ENCODE data around the gene RBMS3.

Gene RBMS3

GRCh38 chr3:29942297-29942696 lies 661.4 kb downstream of the RBMS3 start:
- WGBS (ENCODE audit: extremely low coverage, insufficient coverage, insufficient read length): no CpG with 5 or more reads among the region's 1 CpG

GRCh38 chr3:29949131-29949530 lies 668.3 kb downstream of the RBMS3 start:
- H3K23ac ChIP-seq (ENCODE audit: low read length): no peak overlapping the region
- H3K18ac ChIP-seq (ENCODE audit: low read length): no peak overlapping the region
- H4K12ac ChIP-seq (ENCODE audit: low read depth, low read length): no peak overlapping the region
- WGBS (ENCODE audit: extremely low coverage, insufficient coverage, insufficient read length): no CpG with 5 or more reads among the region's 1 CpG
- no peak overlapping the region for H3K27ac ChIP-seq (ENCODE audit: low read depth, low read length)
- H3K9ac ChIP-seq (ENCODE audit: low read length): no peak overlapping the region
- H3K4me2 ChIP-seq (ENCODE audit: low read length): no peak overlapping the region
- H2AK5ac ChIP-seq (ENCODE audit: low read length): no peak overlapping the region
- no peaks in the 10 kb centered on the region for H3K79me1 ChIP-seq (ENCODE audit: low read length)
- no peaks in the 10 kb centered on the region for H3K27me3 ChIP-seq (ENCODE audit: insufficient read depth, low read length)
- no peak overlapping the region for H2BK120ac ChIP-seq (ENCODE audit: insufficient read depth, low read length, poor library complexity)
- no peaks in the 10 kb centered on the region for H3K4me1 ChIP-seq (ENCODE audit: control insufficient read depth in 1 of 2, insufficient read depth in 2 of 2, low read length in 2 of 2)
- no peaks in the 10 kb centered on the region for H3K36me3 ChIP-seq (ENCODE audit: control insufficient read depth in 1 of 2, insufficient read depth in 2 of 2, low read length in 2 of 2)
- no peaks in the 10 kb centered on the region for H3K9me3 ChIP-seq (ENCODE audit: insufficient read depth, low read depth, low read length)
- H3K79me2 ChIP-seq (ENCODE audit: control insufficient read depth, insufficient read depth, low read length, poor library complexity): no peaks in the 10 kb centered on the region
- H2BK5ac ChIP-seq (ENCODE audit: low read depth, low read length, poor library complexity): no peak overlapping the region
- no peak overlapping the region for H3K14ac ChIP-seq (ENCODE audit: low read length)
- H3K4ac ChIP-seq (ENCODE audit: low read depth, low read length): no peak overlapping the region
- H4K91ac ChIP-seq (ENCODE audit: low read depth, low read length): no peak overlapping the region
- no peak overlapping the region for H3K4me3 ChIP-seq (ENCODE audit: low read depth, low read length)
- H2AFZ ChIP-seq (ENCODE audit: insufficient read depth, low read length, poor library complexity): no peak overlapping the region
- DNase-seq: no peak
- H2BK12ac ChIP-seq (ENCODE audit: low read length): no peak overlapping the region
- H4K8ac ChIP-seq (ENCODE audit: low read depth, low read length): no peak overlapping the region

More at GRCh38 chr3:29942297-29942696, 661.4 kb downstream of the RBMS3 start:
- no peaks in the 10 kb centered on the region for H3K36me3 ChIP-seq (ENCODE audit: control insufficient read depth in 1 of 2, insufficient read depth in 2 of 2, low read length in 2 of 2)
- no peak overlapping the region for H3K27ac ChIP-seq (ENCODE audit: low read depth, low read length)
- H2AK5ac ChIP-seq (ENCODE audit: low read length): no peak overlapping the region
- DNase-seq: no peak
- no peaks in the 10 kb centered on the region for H3K4me1 ChIP-seq (ENCODE audit: control insufficient read depth in 1 of 2, insufficient read depth in 2 of 2, low read length in 2 of 2)
- H3K9me3 ChIP-seq (ENCODE audit: insufficient read depth, low read depth, low read length): no peaks in the 10 kb centered on the region
- no peaks in the 10 kb centered on the region for H3K27me3 ChIP-seq (ENCODE audit: insufficient read depth, low read length)
- no peak overlapping the region for H3K18ac ChIP-seq (ENCODE audit: low read length)
- no peak overlapping the region for H4K12ac ChIP-seq (ENCODE audit: low read depth, low read length)
- no peak overlapping the region for H3K23ac ChIP-seq (ENCODE audit: low read length)
- no peak overlapping the region for H2BK12ac ChIP-seq (ENCODE audit: low read length)
- no peak overlapping the region for H2BK120ac ChIP-seq (ENCODE audit: insufficient read depth, low read length, poor library complexity)
- H2AFZ ChIP-seq (ENCODE audit: insufficient read depth, low read length, poor library complexity): no peak overlapping the region
- H4K8ac ChIP-seq (ENCODE audit: low read depth, low read length): no peak overlapping the region
- H3K9ac ChIP-seq (ENCODE audit: low read length): no peak overlapping the region
- no peak overlapping the region for H2BK5ac ChIP-seq (ENCODE audit: low read depth, low read length, poor library complexity)
- H3K79me2 ChIP-seq (ENCODE audit: control insufficient read depth, insufficient read depth, low read length, poor library complexity): no peaks in the 10 kb centered on the region
- no peak overlapping the region for H3K4me2 ChIP-seq (ENCODE audit: low read length)
- H3K79me1 ChIP-seq (ENCODE audit: low read length): no peaks in the 10 kb centered on the region
- no peak overlapping the region for H3K4ac ChIP-seq (ENCODE audit: low read depth, low read length)
- H4K91ac ChIP-seq (ENCODE audit: low read depth, low read length): no peak overlapping the region
- no peak overlapping the region for H3K4me3 ChIP-seq (ENCODE audit: low read depth, low read length)
- H3K14ac ChIP-seq (ENCODE audit: low read length): no peak overlapping the region

- Histone ChIP-seq H2BK120ac (ENCODE audit: insufficient read depth, low read length, poor library complexity) (no peak overlapping the region), H3K18ac (ENCODE audit: low read length) (no peak overlapping the region), H3K36me3 (ENCODE audit: control insufficient read depth in 1 of 2, insufficient read depth in 2 of 2, low read length in 2 of 2) (no peaks in the 10 kb centered on the region), H4K91ac (ENCODE audit: low read depth, low read length) (no peak overlapping the region), H3K4me3 (ENCODE audit: low read depth, low read length) (no peak overlapping the region), H3K9ac (ENCODE audit: low read length) (no peak overlapping the region), H3K9me3 (ENCODE audit: insufficient read depth, low read depth, low read length) (no peaks in the 10 kb centered on the region), H3K79me1 (ENCODE audit: low read length) (no peaks in the 10 kb centered on the region), H2BK5ac (ENCODE audit: low read depth, low read length, poor library complexity) (no peak overlapping the region), H3K4me1 (ENCODE audit: control insufficient read depth in 1 of 2, insufficient read depth in 2 of 2, low read length in 2 of 2) (no peaks in the 10 kb centered on the region), H2AK5ac (ENCODE audit: low read length) (no peak overlapping the region), H3K4me2 (ENCODE audit: low read length) (no peak overlapping the region), H4K8ac (ENCODE audit: low read depth, low read length) (no peak overlapping the region), H3K27me3 (ENCODE audit: insufficient read depth, low read length) (no peaks in the 10 kb centered on the region), H3K23ac (ENCODE audit: low read length) (no peak overlapping the region), H3K27ac (ENCODE audit: low read depth, low read length) (no peak overlapping the region), H3K4ac (ENCODE audit: low read depth, low read length) (no peak overlapping the region), H2AFZ (ENCODE audit: insufficient read depth, low read length, poor library complexity) (no peak overlapping the region), H3K14ac (ENCODE audit: low read length) (no peak overlapping the region), H4K12ac (ENCODE audit: low read depth, low read length) (no peak overlapping the region), H2BK12ac (ENCODE audit: low read length) (no peak overlapping the region), H3K79me2 (ENCODE audit: control insufficient read depth, insufficient read depth, low read length, poor library complexity) (no peaks in the 10 kb centered on the region)
- peak in 1 of 2 donors; percentile 2 for DNase-seq
- WGBS (ENCODE audit: extremely low coverage, insufficient coverage, insufficient read length): no CpG with 5 or more reads among the region's 11 CpGs
Measured at GRCh38 chr3:29949940-29950616, 669.2 kb downstream of the RBMS3 start.

GRCh38 chr3:29952431-29952830 lies 671.6 kb downstream of the RBMS3 start:
- no peaks in the 10 kb centered on the region for H3K27me3 ChIP-seq (ENCODE audit: insufficient read depth, low read length)
- no peak overlapping the region for H3K14ac ChIP-seq (ENCODE audit: low read length)
- no CpG with 5 or more reads among the region's 1 CpG for WGBS (ENCODE audit: extremely low coverage, insufficient coverage, insufficient read length)
- H3K36me3 ChIP-seq (ENCODE audit: control insufficient read depth in 1 of 2, insufficient read depth in 2 of 2, low read length in 2 of 2): no peaks in the 10 kb centered on the region
- H4K8ac ChIP-seq (ENCODE audit: low read depth, low read length): no peak overlapping the region
- H2AK5ac ChIP-seq (ENCODE audit: low read length): no peak overlapping the region
- no peak overlapping the region for H3K18ac ChIP-seq (ENCODE audit: low read length)
- H3K23ac ChIP-seq (ENCODE audit: low read length): no peak overlapping the region
- H3K9ac ChIP-seq (ENCODE audit: low read length): no peak overlapping the region
- no peaks in the 10 kb centered on the region for H3K79me1 ChIP-seq (ENCODE audit: low read length)
- no peak overlapping the region for H3K27ac ChIP-seq (ENCODE audit: low read depth, low read length)
- no peak overlapping the region for H4K12ac ChIP-seq (ENCODE audit: low read depth, low read length)
- H3K4ac ChIP-seq (ENCODE audit: low read depth, low read length): no peak overlapping the region
- no peak for DNase-seq
- H3K9me3 ChIP-seq (ENCODE audit: insufficient read depth, low read depth, low read length): no peaks in the 10 kb centered on the region
- no peak overlapping the region for H2BK12ac ChIP-seq (ENCODE audit: low read length)
- H2BK120ac ChIP-seq (ENCODE audit: insufficient read depth, low read length, poor library complexity): no peak overlapping the region
- no peaks in the 10 kb centered on the region for H3K79me2 ChIP-seq (ENCODE audit: control insufficient read depth, insufficient read depth, low read length, poor library complexity)
- H2AFZ ChIP-seq (ENCODE audit: insufficient read depth, low read length, poor library complexity): no peak overlapping the region
- H3K4me2 ChIP-seq (ENCODE audit: low read length): no peak overlapping the region
- no peak overlapping the region for H4K91ac ChIP-seq (ENCODE audit: low read depth, low read length)
- no peaks in the 10 kb centered on the region for H3K4me1 ChIP-seq (ENCODE audit: control insufficient read depth in 1 of 2, insufficient read depth in 2 of 2, low read length in 2 of 2)
- no peak overlapping the region for H2BK5ac ChIP-seq (ENCODE audit: low read depth, low read length, poor library complexity)
- H3K4me3 ChIP-seq (ENCODE audit: low read depth, low read length): no peak overlapping the region
